H1 (cell line): Measurements from ENCODE around the gene B3GAT1. TPM values are rescaled to one million over a fixed set of nuclear protein-coding genes. Genes with fewer than 3 reads are reported as not detected.

Experiments used
- CTCF ChIA-PET: fragments of 300-600 bp; sonication (Branson Sonifier 250); formaldehyde crosslinking; loops from one replicate; lab custom pipeline; 2021; ENCODE audit not compliant: partially characterized antibody; lab: Charles Lee
- POLR2A ChIA-PET: fragments of 300-600 bp; sonication (Branson Sonifier 250); formaldehyde crosslinking; loops from one replicate; lab custom pipeline; 2021; ENCODE audit warnings: inconsistent platforms; ENCODE audit not compliant: partially characterized antibody; lab: Charles Lee
- DNase-seq, 2 experiments: peaks; one replicate each; pipeline versions ENCODE4 v3.0.0 to v3.0.0-alpha.2; 2010 to 2022; ENCODE audit warnings: low spot score in 2 of 2, low read depth in 1 of 2, mixed read lengths in 1 of 2
- FAIRE-seq: peaks from 2 replicates; lab custom pipeline; 2011; peaks lifted over from hg19 to GRCh38; lab: Jason Lieb, UNC
- H2AFZ ChIP-seq: 2 replicates; pipeline ENCODE4 v1.8.1; 2012; ENCODE audit warnings: low read length, inconsistent platforms
- H2AK5ac ChIP-seq: 2 replicates; pipeline ENCODE4 v1.6.1; 2013; ENCODE audit warnings: low read depth, low read length
- H2BK120ac ChIP-seq: replicated peaks from 2 replicates; pipeline ENCODE3; 2013; ENCODE audit warnings: low read depth, low read length, inconsistent platforms
- H2BK12ac ChIP-seq: 2 replicates; pipeline ENCODE4 v1.6.1; 2013; ENCODE audit warnings: low read depth, low read length
- H2BK15ac ChIP-seq: 2 replicates; pipeline ENCODE4 v1.6.1; 2013; ENCODE audit warnings: low read length
- H2BK20ac ChIP-seq: 2 replicates; pipeline ENCODE4 v1.6.1; 2013; ENCODE audit warnings: low read length
- H2BK5ac ChIP-seq: 2 replicates; pipeline ENCODE4 v1.6.1; 2013; ENCODE audit warnings: low read depth, low read length
- H3K14ac ChIP-seq: 2 replicates; pipeline ENCODE4 v1.6.1; 2013; ENCODE audit warnings: inconsistent platforms; ENCODE audit not compliant: insufficient read length
- H3K18ac ChIP-seq: 2 replicates; pipeline ENCODE4 v1.6.1; 2013; ENCODE audit warnings: low read length; ENCODE audit errors: extremely low read depth
- H3K23ac ChIP-seq: 2 replicates; pipeline ENCODE4 v1.6.1; 2013; ENCODE audit warnings: inconsistent platforms; ENCODE audit not compliant: insufficient read length
- H3K23me2 ChIP-seq: 2 replicates; pipeline ENCODE4 v1.6.1; 2013; ENCODE audit warnings: low read depth, low read length
- H3K27ac ChIP-seq: 2 replicates; pipeline ENCODE4 v1.6.1; 2011; ENCODE audit warnings: low read depth, low read length, inconsistent platforms
- H3K27me3 ChIP-seq, 4 experiments: replicated peaks in 1 of 4; 1 replicate in 1 of 4; 2 replicates in 3 of 4; pipeline versions ENCODE4 v1.6.1 to v1.8.1; 2011 to 2013; ENCODE audit warnings: low read length in 3 of 4, mild to moderate bottlenecking in 3 of 4, inconsistent platforms in 2 of 4, mixed read lengths in 2 of 4, moderate library complexity in 1 of 4; ENCODE audit not compliant: control insufficient read depth in 3 of 4, insufficient read depth in 3 of 4; ENCODE audit errors: extremely low read depth in 1 of 4
- H3K36me3 ChIP-seq, 4 experiments: 2 replicates each; pipeline versions ENCODE4 v1.6.1 to v1.8.1; 2011 to 2013; ENCODE audit warnings: mild to moderate bottlenecking in 4 of 4, low read length in 3 of 4, moderate library complexity in 2 of 4, control low read depth in 1 of 4, inconsistent platforms in 1 of 4; ENCODE audit not compliant: insufficient read depth in 4 of 4, control insufficient read depth in 2 of 4
- H3K4ac ChIP-seq: replicated peaks from 2 replicates; pipeline ENCODE3; 2013; ENCODE audit warnings: low read length, low read depth, mixed read lengths, inconsistent platforms; ENCODE audit not compliant: insufficient read length
- H3K4me1 ChIP-seq, 4 experiments: replicated peaks in 1 of 4; 1 replicate in 1 of 4; 2 replicates in 3 of 4; pipeline versions ENCODE4 v1.6.1 to v1.8.1; 2011 to 2013; ENCODE audit warnings: low read length in 3 of 4, inconsistent platforms in 2 of 4, mixed read lengths in 1 of 4; ENCODE audit not compliant: insufficient read depth in 4 of 4, control insufficient read depth in 3 of 4
- H3K4me2 ChIP-seq, 2 experiments: 2 replicates each; pipeline versions ENCODE4 v1.6.1 to v1.8.1; 2011 to 2013; ENCODE audit warnings: low read depth in 2 of 2, low read length in 2 of 2, control low read depth in 1 of 2, inconsistent platforms in 1 of 2, mild to moderate bottlenecking in 1 of 2; ENCODE audit not compliant: insufficient read depth in 1 of 2
- H3K4me3 ChIP-seq, 4 experiments: fragments of 200-600, 300-600 bp in 1 of 4; sonication (generic), shearing (Covaris generic), sonication (Bioruptor Twin) in 1 of 4; 2 replicates each; pipeline versions ENCODE4 v1.5.1 to v1.8.1; 2011 to 2016; ENCODE audit warnings: low read length in 4 of 4, low read depth in 3 of 4, control low read depth in 2 of 4, inconsistent platforms in 2 of 4, mild to moderate bottlenecking in 2 of 4, mixed read lengths in 1 of 4, moderate library complexity in 1 of 4; ENCODE audit not compliant: insufficient read depth in 2 of 4; ENCODE audit errors: extremely low read depth in 1 of 4
- H3K56ac ChIP-seq: replicated peaks from 2 replicates; pipeline ENCODE3; 2013; ENCODE audit warnings: low read depth, mild to moderate bottlenecking, mixed read lengths, low read length, inconsistent platforms; ENCODE audit not compliant: insufficient read length
- H3K79me1 ChIP-seq: 2 replicates; pipeline ENCODE4 v1.6.1; 2013; ENCODE audit warnings: low read depth, low read length, control low read depth
- H3K79me2 ChIP-seq, 2 experiments: 2 replicates each; pipeline versions ENCODE4 v1.6.1 to v1.8.1; 2012 to 2013; ENCODE audit warnings: low read length in 2 of 2, mild to moderate bottlenecking in 2 of 2, inconsistent platforms in 1 of 2; ENCODE audit not compliant: insufficient read depth in 2 of 2, control insufficient read depth in 1 of 2
- H3K9ac ChIP-seq, 4 experiments: replicated peaks in 1 of 4; 1 replicate in 1 of 4; 2 replicates in 3 of 4; pipeline versions ENCODE4 v1.6.1 to v1.8.1; 2011 to 2013; ENCODE audit warnings: low read depth in 3 of 4, low read length in 3 of 4, control low read depth in 2 of 4, mild to moderate bottlenecking in 2 of 4, moderate library complexity in 2 of 4, inconsistent platforms in 1 of 4; ENCODE audit errors: extremely low read depth in 1 of 4
- H3K9me3 ChIP-seq, 2 experiments: 2 replicates each; pipeline versions ENCODE4 v1.6.1 to v1.8.1; 2012 to 2013; ENCODE audit warnings: mild to moderate bottlenecking in 2 of 2, moderate library complexity in 2 of 2, control low read depth in 1 of 2, inconsistent platforms in 1 of 2, low read depth in 1 of 2, low read length in 1 of 2, mixed read lengths in 1 of 2; ENCODE audit not compliant: insufficient read depth in 2 of 2
- H4K20me1 ChIP-seq, 2 experiments: replicated peaks in 1 of 2; 2 replicates each; pipeline versions ENCODE3 to v1.8.1; 2011 to 2013; ENCODE audit warnings: inconsistent platforms in 2 of 2, low read length in 2 of 2, mild to moderate bottlenecking in 1 of 2; ENCODE audit not compliant: insufficient read depth in 2 of 2, control insufficient read depth in 1 of 2
- H4K5ac ChIP-seq: 2 replicates; pipeline ENCODE4 v1.6.1; 2013; ENCODE audit warnings: low read length, low read depth, mixed read lengths, inconsistent platforms; ENCODE audit not compliant: insufficient read length
- H4K8ac ChIP-seq: 2 replicates; pipeline ENCODE4 v1.8.0; 2013; ENCODE audit warnings: mild to moderate bottlenecking, moderate library complexity, low read length, inconsistent platforms; ENCODE audit not compliant: insufficient read depth; ENCODE audit errors: extremely low read depth
- H4K91ac ChIP-seq: replicated peaks from 2 replicates; pipeline ENCODE3; 2013; ENCODE audit warnings: low read length, mixed read lengths, inconsistent platforms; ENCODE audit not compliant: insufficient read length
- ASH2L ChIP-seq: fragments of 200-600, 300-600 bp; sonication (generic); IDR thresholded peaks from one replicate; pipeline ENCODE4 v1.7.1; 2017; ENCODE audit warnings: low read length
- CBX8 ChIP-seq: fragments of 300-800, 300-1000 bp; sonication (generic); IDR thresholded peaks from 2 replicates; pipeline ENCODE4 v1.7.1; 2016; ENCODE audit warnings: low read depth, low read length, borderline replicate concordance
- CHD2 ChIP-seq: IDR thresholded peaks from 2 replicates; pipeline ENCODE4 v1.6.1; 2012; ENCODE audit warnings: low read length, improper control_type of control experiment
- KDM4A ChIP-seq: IDR thresholded peaks from one replicate; pipeline ENCODE4 v1.7.1; 2012; ENCODE audit warnings: low read depth, mild to moderate bottlenecking, moderate library complexity, low read length, inconsistent platforms; ENCODE audit not compliant: severe bottlenecking
- POLR2AphosphoS5 ChIP-seq: IDR thresholded peaks from 2 replicates; pipeline ENCODE4 v1.6.1; 2011; ENCODE audit warnings: low read depth, low read length
- RXRA ChIP-seq: IDR thresholded peaks from 2 replicates; pipeline ENCODE4 v1.6.1; 2011; ENCODE audit warnings: low read depth, mild to moderate bottlenecking, low read length, moderate library complexity; ENCODE audit not compliant: insufficient read depth
- SIRT6 ChIP-seq: IDR thresholded peaks from one replicate; pipeline ENCODE4 v1.7.1; 2012; ENCODE audit warnings: low read length, inconsistent platforms
- SP2 ChIP-seq: IDR thresholded peaks from 2 replicates; pipeline ENCODE4 v1.6.1; 2012; ENCODE audit warnings: mild to moderate bottlenecking, low read length, inconsistent platforms
- TEAD4 ChIP-seq: IDR thresholded peaks from 2 replicates; pipeline ENCODE4 v1.6.1; 2012; ENCODE audit warnings: low read depth, low read length, inconsistent platforms, mixed read lengths
- WGBS, 2 experiments: shearing (Covaris generic) in 1 of 2; methylation state at CpG; one replicate each; pipeline versions ENCODE4 v1.1.6 to v1.1.7; 2013 to 2015; ENCODE audit warnings: low lambda C conversion rate in 2 of 2, mixed read lengths in 2 of 2, inconsistent platforms in 1 of 2, low coverage in 1 of 2, missing lambda C conversion rate in 1 of 2; ENCODE audit not compliant: insufficient replicate concordance in 2 of 2, insufficient coverage in 1 of 2, insufficient read length in 1 of 2; ENCODE audit errors: extremely low coverage in 1 of 2, missing lambda C conversion rate in 1 of 2; 5-methylcytosine and 5-hydroxymethylcytosine counted together
- polyA plus RNA-seq, 7 experiments: library from polyadenylated mRNA; depleted of rRNA in 3 of 7; stranded (reverse) in 5 of 7; unstranded in 2 of 7; fragments of >200 nt in 5 of 7; fragments of 200-250 nt in 2 of 7; gene quantifications; 1 replicate in 5 of 7; 2 replicates in 1 of 7; 4 replicates in 1 of 7; pipeline versions ENCODE4 v1.2.1 to v1.2.3, GENCODE V29; 2011 to 2013; ENCODE audit warnings: missing spikeins in 2 of 7, mixed read lengths in 2 of 7
- total RNA-seq: library from RNA; stranded (reverse); fragmentation: NEBNext Ultra II Directional; extraction: Animal tissue kit (Norgen Biotek cat#: 25700); gene quantifications from 2 replicates; pipeline ENCODE4 v1.2.1, GENCODE V29; 2021
- TF ChIP-seq, protein P1 (sequence below): IDR thresholded peaks from 2 replicates; pipeline ENCODE4 v1.6.1; 2012; ENCODE audit warnings: inconsistent platforms
- TF ChIP-seq, protein P2 (sequence below), 3 experiments: IDR thresholded peaks; 1 replicate in 2 of 3; 2 replicates in 1 of 3; pipeline versions ENCODE4 v1.5.1 to v1.6.1; 2011; ENCODE audit warnings: low read length in 3 of 3, mild to moderate bottlenecking in 3 of 3, inconsistent platforms in 2 of 3, low read depth in 1 of 3, moderate library complexity in 1 of 3; ENCODE audit not compliant: insufficient read depth in 1 of 3; ENCODE audit errors: control extremely low read depth in 1 of 3

B3GAT1 gene
- total and polyA plus RNA-seq, 2 of the 8 experiments (the other 6 are each of a cell fraction or from before 2014, with no cell fraction given) = 19.7 to 32.4 TPM

DNA sequence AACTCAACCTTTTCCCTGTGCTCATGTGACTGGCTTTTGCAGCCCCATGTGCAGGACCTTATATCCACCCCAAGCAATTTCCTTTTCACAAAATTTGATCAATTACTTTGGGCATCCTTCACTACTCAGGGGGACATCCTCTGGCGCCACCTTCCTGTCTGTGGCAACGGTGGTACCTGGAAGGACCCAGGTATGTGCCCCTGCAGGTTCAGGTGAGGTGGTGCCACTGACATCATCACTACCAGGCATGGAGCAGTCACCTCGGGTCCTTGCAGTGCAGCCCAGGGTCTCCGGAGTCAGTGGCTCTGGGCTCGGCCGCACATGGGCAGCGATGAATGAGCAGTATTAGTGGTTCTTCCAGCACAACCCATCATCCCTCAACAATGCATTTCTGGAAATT lies 37.7 kb upstream of the B3GAT1 start:
- no peak overlapping the region for H3K27ac ChIP-seq
- ChIA-PET POLR2A (interaction anchor here (1.7 kb wide), 1 partner anchor 11 kb away, joined by 5 read pairs; no protein-coding TSS in a partner anchor), CTCF (interaction anchor here (0.7 to 2.7 kb wide), 13 partner anchors 10 to 131 kb away, joined by 3 to 10 read pairs (median 4); no protein-coding TSS in a partner anchor)
- H2BK20ac ChIP-seq = no peak overlapping the region
- 0 out of 7 replicates have a peak, but pooled peaks cover 0 to 2% (median 0%) of the 10 kb centered on the region in 4 experiments for H3K4me1 ChIP-seq
- no peak overlapping the region for H3K14ac ChIP-seq
- no peak overlapping the region for H2AFZ ChIP-seq
- H3K23ac ChIP-seq = no peak overlapping the region
- H4K5ac ChIP-seq = no peak overlapping the region
- FAIRE-seq (no peak), DNase-seq (peak; percentile 46 to 65)
- no peak overlapping the region for H3K9ac ChIP-seq
- H2BK12ac ChIP-seq = no peak overlapping the region
- no peaks in the 10 kb centered on the region for H3K27me3 ChIP-seq
- H3K23me2 ChIP-seq = no peaks in the 10 kb centered on the region
- H3K4ac ChIP-seq = no peak overlapping the region
- H2AK5ac ChIP-seq = no peak overlapping the region
- 69% methylated on average over 7 of the region's 7 CpGs; no CpG with 5 or more reads in 1 of the 2 experiments for WGBS, 2 experiments
- no peak overlapping the region for H4K91ac ChIP-seq
- no peak overlapping the region for H3K56ac ChIP-seq
- no peaks in the 10 kb centered on the region for H3K79me1 ChIP-seq
- no peak overlapping the region for H2BK120ac ChIP-seq
- no peak overlapping the region for H3K4me2 ChIP-seq
- no peak overlapping the region for H3K4me3 ChIP-seq
- H3K18ac ChIP-seq = no peak overlapping the region
- H4K20me1 ChIP-seq = no peaks in the 10 kb centered on the region
- H4K8ac ChIP-seq = no peak overlapping the region; the same call in 1 of the 2 replicates
- no peak overlapping the region for H2BK5ac ChIP-seq
- H2BK15ac ChIP-seq = no peak overlapping the region
- no peaks in the 10 kb centered on the region for H3K36me3 ChIP-seq
- no peaks in the 10 kb centered on the region for H3K9me3 ChIP-seq
- H3K79me2 ChIP-seq = no peaks in the 10 kb centered on the region
- no peak for TF ChIP-seq CBX8
- TF ChIP-seq, protein P1, sequence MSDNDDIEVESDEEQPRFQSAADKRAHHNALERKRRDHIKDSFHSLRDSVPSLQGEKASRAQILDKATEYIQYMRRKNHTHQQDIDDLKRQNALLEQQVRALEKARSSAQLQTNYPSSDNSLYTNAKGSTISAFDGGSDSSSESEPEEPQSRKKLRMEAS = peak; percentile 20; the same call in 1 of the 2 replicates
- TF ChIP-seq, protein P2, sequence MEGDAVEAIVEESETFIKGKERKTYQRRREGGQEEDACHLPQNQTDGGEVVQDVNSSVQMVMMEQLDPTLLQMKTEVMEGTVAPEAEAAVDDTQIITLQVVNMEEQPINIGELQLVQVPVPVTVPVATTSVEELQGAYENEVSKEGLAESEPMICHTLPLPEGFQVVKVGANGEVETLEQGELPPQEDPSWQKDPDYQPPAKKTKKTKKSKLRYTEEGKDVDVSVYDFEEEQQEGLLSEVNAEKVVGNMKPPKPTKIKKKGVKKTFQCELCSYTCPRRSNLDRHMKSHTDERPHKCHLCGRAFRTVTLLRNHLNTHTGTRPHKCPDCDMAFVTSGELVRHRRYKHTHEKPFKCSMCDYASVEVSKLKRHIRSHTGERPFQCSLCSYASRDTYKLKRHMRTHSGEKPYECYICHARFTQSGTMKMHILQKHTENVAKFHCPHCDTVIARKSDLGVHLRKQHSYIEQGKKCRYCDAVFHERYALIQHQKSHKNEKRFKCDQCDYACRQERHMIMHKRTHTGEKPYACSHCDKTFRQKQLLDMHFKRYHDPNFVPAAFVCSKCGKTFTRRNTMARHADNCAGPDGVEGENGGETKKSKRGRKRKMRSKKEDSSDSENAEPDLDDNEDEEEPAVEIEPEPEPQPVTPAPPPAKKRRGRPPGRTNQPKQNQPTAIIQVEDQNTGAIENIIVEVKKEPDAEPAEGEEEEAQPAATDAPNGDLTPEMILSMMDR (IDR thresholded peaks at IDR 0.05; ENCODE audit: control extremely low read depth in 1 of 3, insufficient read depth in 1 of 3, low read depth in 1 of 3, low read length in 3 of 3) = peak; percentile 88 to 99 (median 90)
- TF ChIP-seq POLR2AphosphoS5 = no peak
- TF ChIP-seq SP2 = no peak
- no peak for TF ChIP-seq SIRT6
- peak; percentile 76; the same call in 1 of the 2 replicates for TF ChIP-seq TEAD4
- no peak for TF ChIP-seq RXRA
- TF ChIP-seq ASH2L = no peak
- no peak for TF ChIP-seq CHD2
- TF ChIP-seq KDM4A = no peak
